ENCODE data around the gene ADGRE1.

- TF ChIP-seq CTCF (IDR thresholded peaks at IDR 0.05; ENCODE audit: insufficient read depth, low read length, poor library complexity, severe bottlenecking) (no peak), EZH2phosphoT487 (conservative IDR thresholded peaks at IDR 0.05; ENCODE audit: low read length) (no peak)
Measured at GRCh38 chr19:6891761-6892385, 4.5 kb downstream of the ADGRE1 start.
